ENCODE measurements around the gene AUTS2.

AUTS2 gene

GRCh38 chr7:70654979-70655378 lies 1056.7 kb downstream of the AUTS2 start:
- DNase-seq (ENCODE audit: insufficient read length) (no peak), FAIRE-seq (no peak)
- TF ChIP-seq POLR2A (IDR thresholded peaks at IDR 0.05; ENCODE audit: low read depth, low read length) = no peak
- TF ChIP-seq TAF1 (IDR thresholded peaks at IDR 0.05; ENCODE audit: borderline replicate concordance, low read depth, low read length) = no peak
- TF ChIP-seq POLR2AphosphoS5 (IDR thresholded peaks at IDR 0.05; ENCODE audit: low read depth, low read length) = no peak

- no peak for FAIRE-seq
- no peak for TF ChIP-seq POLR2A (IDR thresholded peaks at IDR 0.05; ENCODE audit: low read depth, low read length)
- no peak for TF ChIP-seq TAF1 (IDR thresholded peaks at IDR 0.05; ENCODE audit: borderline replicate concordance, low read depth, low read length)
- TF ChIP-seq POLR2AphosphoS5 (IDR thresholded peaks at IDR 0.05; ENCODE audit: low read depth, low read length) = no peak
- no peak for DNase-seq (ENCODE audit: insufficient read length)
These were observed 1057.4 kb downstream of the AUTS2 start for GRCh38 chr7:70655694-70656093.

GRCh38 chr7:70657571-70657970 lies 1059.3 kb downstream of the AUTS2 start:
- DNase-seq (ENCODE audit: insufficient read length) (no peak), FAIRE-seq (no peak)

GRCh38 chr7:70657989-70658632 lies 1059.8 kb downstream of the AUTS2 start:
- no peak for TF ChIP-seq POLR2AphosphoS5 (IDR thresholded peaks at IDR 0.05; ENCODE audit: low read depth, low read length)
- TF ChIP-seq POLR2A (IDR thresholded peaks at IDR 0.05; ENCODE audit: low read depth, low read length) = no peak
- no peak for TF ChIP-seq TAF1 (IDR thresholded peaks at IDR 0.05; ENCODE audit: borderline replicate concordance, low read depth, low read length)

More at GRCh38 chr7:70657571-70657970, 1059.3 kb downstream of the AUTS2 start:
- no peak for TF ChIP-seq TAF1 (IDR thresholded peaks at IDR 0.05; ENCODE audit: borderline replicate concordance, low read depth, low read length)
- no peak for TF ChIP-seq POLR2AphosphoS5 (IDR thresholded peaks at IDR 0.05; ENCODE audit: low read depth, low read length)
- TF ChIP-seq POLR2A (IDR thresholded peaks at IDR 0.05; ENCODE audit: low read depth, low read length) = no peak

GRCh38 chr7:70659263-70659662 lies 1061.0 kb downstream of the AUTS2 start:
- DNase-seq (ENCODE audit: insufficient read length) (no peak), FAIRE-seq (no peak)
- no peak for TF ChIP-seq POLR2A (IDR thresholded peaks at IDR 0.05; ENCODE audit: low read depth, low read length)
- TF ChIP-seq TAF1 (IDR thresholded peaks at IDR 0.05; ENCODE audit: borderline replicate concordance, low read depth, low read length) = no peak
- TF ChIP-seq POLR2AphosphoS5 (IDR thresholded peaks at IDR 0.05; ENCODE audit: low read depth, low read length) = no peak

More at GRCh38 chr7:70657989-70658632, 1059.8 kb downstream of the AUTS2 start:
- DNase-seq (ENCODE audit: insufficient read length) (no peak), FAIRE-seq (no peak)

- no peak for TF ChIP-seq POLR2A (IDR thresholded peaks at IDR 0.05; ENCODE audit: low read depth, low read length)
- no peak for TF ChIP-seq TAF1 (IDR thresholded peaks at IDR 0.05; ENCODE audit: borderline replicate concordance, low read depth, low read length)
- no peak for TF ChIP-seq POLR2AphosphoS5 (IDR thresholded peaks at IDR 0.05; ENCODE audit: low read depth, low read length)
- DNase-seq (ENCODE audit: insufficient read length) (no peak), FAIRE-seq (no peak)
These were observed 1062.0 kb downstream of the AUTS2 start for GRCh38 chr7:70660154-70660818.

GRCh38 chr7:70660819-70661191 lies 1062.5 kb downstream of the AUTS2 start:
- TF ChIP-seq POLR2A (IDR thresholded peaks at IDR 0.05; ENCODE audit: low read depth, low read length) = no peak
- no peak for TF ChIP-seq POLR2AphosphoS5 (IDR thresholded peaks at IDR 0.05; ENCODE audit: low read depth, low read length)
- no peak for TF ChIP-seq TAF1 (IDR thresholded peaks at IDR 0.05; ENCODE audit: borderline replicate concordance, low read depth, low read length)
- no peak for DNase-seq (ENCODE audit: insufficient read length)
- no peak for FAIRE-seq

- DNase-seq (ENCODE audit: insufficient read length) (no peak), FAIRE-seq (no peak)
- TF ChIP-seq POLR2AphosphoS5 (IDR thresholded peaks at IDR 0.05; ENCODE audit: low read depth, low read length) (no peak), TAF1 (IDR thresholded peaks at IDR 0.05; ENCODE audit: borderline replicate concordance, low read depth, low read length) (no peak), POLR2A (IDR thresholded peaks at IDR 0.05; ENCODE audit: low read depth, low read length) (no peak)
These were observed 1065.4 kb downstream of the AUTS2 start for GRCh38 chr7:70663680-70664079.

GRCh38 chr7:70665997-70666396 lies 1067.7 kb downstream of the AUTS2 start:
- DNase-seq (ENCODE audit: insufficient read length) (no peak), FAIRE-seq (no peak)
- TF ChIP-seq POLR2AphosphoS5 (IDR thresholded peaks at IDR 0.05; ENCODE audit: low read depth, low read length) (no peak), TAF1 (IDR thresholded peaks at IDR 0.05; ENCODE audit: borderline replicate concordance, low read depth, low read length) (no peak), POLR2A (IDR thresholded peaks at IDR 0.05; ENCODE audit: low read depth, low read length) (no peak)

- no peak for TF ChIP-seq TAF1 (IDR thresholded peaks at IDR 0.05; ENCODE audit: borderline replicate concordance, low read depth, low read length)
- no peak for TF ChIP-seq POLR2AphosphoS5 (IDR thresholded peaks at IDR 0.05; ENCODE audit: low read depth, low read length)
- TF ChIP-seq POLR2A (IDR thresholded peaks at IDR 0.05; ENCODE audit: low read depth, low read length) = no peak
- FAIRE-seq = no peak
- DNase-seq (ENCODE audit: insufficient read length) = no peak
These were observed 1069.1 kb downstream of the AUTS2 start for GRCh38 chr7:70667406-70667805.

GRCh38 chr7:70668606-70669358 lies 1070.5 kb downstream of the AUTS2 start:
- TF ChIP-seq POLR2AphosphoS5 (IDR thresholded peaks at IDR 0.05; ENCODE audit: low read depth, low read length) (no peak), POLR2A (IDR thresholded peaks at IDR 0.05; ENCODE audit: low read depth, low read length) (no peak), TAF1 (IDR thresholded peaks at IDR 0.05; ENCODE audit: borderline replicate concordance, low read depth, low read length) (no peak)
- DNase-seq (ENCODE audit: insufficient read length) (no peak), FAIRE-seq (no peak)
